GM18511 (cell line): ENCODE data around the gene EEFSEC.

ENCODE experiments used
- ATAC-seq: cut with Tn5 transposase; IDR thresholded peaks from one replicate; pipeline ENCODE4 v1.9.1; 2021; ENCODE audit warnings: mild to moderate bottlenecking, moderate library complexity; ENCODE audit not compliant: unreplicated experiment

The EEFSEC gene

GRCh38 chr3:128456776-128457715 is 303.8 kb downstream of the EEFSEC start:
- ATAC-seq, result no peak

- ATAC-seq, result no peak
These were observed 304.7 kb downstream of the EEFSEC start for GRCh38 chr3:128457937-128458336.
